Lung (tissue), 12 donors: ENCODE data around the gene IGSF3. TPM values are rescaled to one million over a fixed set of nuclear protein-coding genes. Genes with fewer than 3 reads are reported as not detected.

Experiments used
- ATAC-seq: fragments of 200-7000 bp; cut with Tn5 transposase; one replicate; pipeline ENCODE4 v1.9.1; 2020; ENCODE audit warnings: moderate number of reproducible peaks; ENCODE audit not compliant: insufficient read depth, low FRiP score
- DNase-seq, 3 donors: peaks; one replicate each; pipeline ENCODE4 v3.0.0-alpha.2; 2013 to 2017
- H3K27ac ChIP-seq, 2 donors: one replicate each; pipeline ENCODE4 v1.5.1; 2013; ENCODE audit warnings: mild to moderate bottlenecking in 2 of 2, moderate library complexity in 2 of 2, control low read depth in 1 of 2, inconsistent platforms in 1 of 2, low read depth in 1 of 2, low read length in 1 of 2
- H3K27me3 ChIP-seq, 3 donors: one replicate each; pipeline ENCODE4 v1.5.1; 2013; ENCODE audit warnings: low read length in 2 of 3; ENCODE audit not compliant: control insufficient read depth in 3 of 3, insufficient read depth in 3 of 3
- H3K36me3 ChIP-seq, 4 donors: one replicate each; pipeline ENCODE4 v1.5.1; 2013; ENCODE audit warnings: low read length in 4 of 4, mild to moderate bottlenecking in 1 of 4, moderate library complexity in 1 of 4; ENCODE audit not compliant: control insufficient read depth in 4 of 4, insufficient read depth in 4 of 4
- H3K4me1 ChIP-seq, 5 donors: one replicate each; pipeline ENCODE4 v1.5.1; 2013; ENCODE audit warnings: low read length in 5 of 5, mild to moderate bottlenecking in 2 of 5, moderate library complexity in 1 of 5; ENCODE audit not compliant: control insufficient read depth in 5 of 5, insufficient read depth in 5 of 5
- H3K4me3 ChIP-seq: one replicate; pipeline ENCODE4 v1.5.1; 2013; ENCODE audit warnings: mild to moderate bottlenecking, control low read depth, moderate library complexity
- H3K9ac ChIP-seq, 2 donors: one replicate each; pipeline ENCODE4 v1.5.1; 2013; ENCODE audit warnings: low read length in 2 of 2, control low read depth in 1 of 2; ENCODE audit not compliant: insufficient read depth in 1 of 2
- H3K9me3 ChIP-seq, 4 donors: one replicate each; pipeline ENCODE4 v1.5.1; 2013; ENCODE audit warnings: low read length in 3 of 4, mild to moderate bottlenecking in 1 of 4, moderate library complexity in 1 of 4; ENCODE audit not compliant: control insufficient read depth in 4 of 4, insufficient read depth in 3 of 4
- CTCF ChIP-seq: IDR thresholded peaks from 2 replicates; pipeline ENCODE4 v1.5.1; 2012; ENCODE audit warnings: mild to moderate bottlenecking; ENCODE audit errors: control extremely low read depth, extremely low read depth
- WGBS, 2 donors: extraction: QIAGEN DNeasy Blood & Tissue Kit; methylation state at CpG; one replicate each; pipeline ENCODE4 v1.1.7; 2013; 5-methylcytosine and 5-hydroxymethylcytosine counted together
- polyA plus RNA-seq, 2 donors: library from polyadenylated mRNA; stranded (reverse); fragments of 200-250 nt; gene quantifications; one replicate each; pipeline ENCODE4 v1.2.1, GENCODE V29; 2013
- total RNA-seq, 2 donors: library from RNA; depleted of rRNA in 1 of 2; stranded (reverse); fragments of >200 nt in 1 of 2; gene quantifications; one replicate each; pipeline ENCODE4 v1.2.1, GENCODE V29; 2014 to 2021
- donor health status: control.
- donor health status: control.
- donor health status: Bipolar disorder and iron deficiency.
- donor health status: healthy.
- donor health status: DM: yes; HTN: yes; CAD: no.

The IGSF3 gene
- total and polyA plus RNA-seq, 4 donors: 6.3 to 48.5 (median 13.3) TPM

- no peak for DNase-seq
- no peaks in the 10 kb centered on the region for H3K27me3 ChIP-seq
- no peaks in the 10 kb centered on the region for H3K36me3 ChIP-seq
- H3K9me3 ChIP-seq: no peaks in the 10 kb centered on the region
- TF ChIP-seq CTCF: no peak
- H3K4me1 ChIP-seq: peaks cover 0 to 17% (median 8%) of the 10 kb centered on the region in 5 donors
- no peak overlapping the region for H3K27ac ChIP-seq
- H3K9ac ChIP-seq: no peak overlapping the region
- H3K4me3 ChIP-seq: no peak overlapping the region
- no peak for ATAC-seq
These were observed 39.3 kb upstream of the IGSF3 start for GRCh38 chr1:116706841-116707240.

- H3K4me3 ChIP-seq: no peak overlapping the region
- H3K4me1 ChIP-seq: peaks cover 0 to 12% (median 6%) of the 10 kb centered on the region in 5 donors
- no peak overlapping the region for H3K27ac ChIP-seq
- no peaks in the 10 kb centered on the region for H3K9me3 ChIP-seq
- no peaks in the 10 kb centered on the region for H3K27me3 ChIP-seq
- no peak overlapping the region for H3K9ac ChIP-seq
- TF ChIP-seq CTCF: no peak
- DNase-seq (no peak), ATAC-seq (no peak)
- 76 to 84% methylated on average over 2 of the region's 2 CpGs for WGBS, 2 donors
- H3K36me3 ChIP-seq: no peaks in the 10 kb centered on the region
These were observed 38.6 kb upstream of the IGSF3 start for GRCh38 chr1:116706123-116706522.

GRCh38 chr1:116704278-116704677, 36.7 kb upstream of the IGSF3 start:
- no peak for TF ChIP-seq CTCF
- Histone ChIP-seq H3K36me3 (no peaks in the 10 kb centered on the region), H3K4me3 (no peak overlapping the region), H3K9ac (no peak overlapping the region), H3K27ac (no peak overlapping the region), H3K27me3 (no peaks in the 10 kb centered on the region), H3K9me3 (no peaks in the 10 kb centered on the region), H3K4me1 (no peaks in the 10 kb centered on the region)
- no peak for DNase-seq
- WGBS, 2 donors: 73 to 85% methylated on average over 3 of the region's 3 CpGs
- no peak for ATAC-seq

- no peak for DNase-seq
- H3K4me3 ChIP-seq: no peak overlapping the region
- no peak for TF ChIP-seq CTCF
- H3K9me3 ChIP-seq: no peaks in the 10 kb centered on the region
- no peak overlapping the region for H3K27ac ChIP-seq
- H3K9ac ChIP-seq: no peak overlapping the region
- H3K36me3 ChIP-seq: no peaks in the 10 kb centered on the region
- peaks cover 0 to 12% (median 6%) of the 10 kb centered on the region in 5 donors for H3K4me1 ChIP-seq
- no peaks in the 10 kb centered on the region for H3K27me3 ChIP-seq
- ATAC-seq: no peak
These were observed 32.1 kb upstream of the IGSF3 start for GRCh38 chr1:116699605-116700004.
